GM08714 (cell line): ENCODE data around the gene ASIP.

Experiments
- H3K4me3 ChIP-seq: fragments of 200-500 bp; sonication (Bioruptor generic); 2 replicates; pipeline ENCODE4 v1.5.1; 2014; ENCODE audit warnings: mild to moderate bottlenecking, low read length, inconsistent platforms
- ZNF274 ChIP-seq: IDR thresholded peaks from 2 replicates; pipeline ENCODE4 v1.6.1; 2012; ENCODE audit warnings: mild to moderate bottlenecking, low read depth, low read length

Gene ASIP

DNA sequence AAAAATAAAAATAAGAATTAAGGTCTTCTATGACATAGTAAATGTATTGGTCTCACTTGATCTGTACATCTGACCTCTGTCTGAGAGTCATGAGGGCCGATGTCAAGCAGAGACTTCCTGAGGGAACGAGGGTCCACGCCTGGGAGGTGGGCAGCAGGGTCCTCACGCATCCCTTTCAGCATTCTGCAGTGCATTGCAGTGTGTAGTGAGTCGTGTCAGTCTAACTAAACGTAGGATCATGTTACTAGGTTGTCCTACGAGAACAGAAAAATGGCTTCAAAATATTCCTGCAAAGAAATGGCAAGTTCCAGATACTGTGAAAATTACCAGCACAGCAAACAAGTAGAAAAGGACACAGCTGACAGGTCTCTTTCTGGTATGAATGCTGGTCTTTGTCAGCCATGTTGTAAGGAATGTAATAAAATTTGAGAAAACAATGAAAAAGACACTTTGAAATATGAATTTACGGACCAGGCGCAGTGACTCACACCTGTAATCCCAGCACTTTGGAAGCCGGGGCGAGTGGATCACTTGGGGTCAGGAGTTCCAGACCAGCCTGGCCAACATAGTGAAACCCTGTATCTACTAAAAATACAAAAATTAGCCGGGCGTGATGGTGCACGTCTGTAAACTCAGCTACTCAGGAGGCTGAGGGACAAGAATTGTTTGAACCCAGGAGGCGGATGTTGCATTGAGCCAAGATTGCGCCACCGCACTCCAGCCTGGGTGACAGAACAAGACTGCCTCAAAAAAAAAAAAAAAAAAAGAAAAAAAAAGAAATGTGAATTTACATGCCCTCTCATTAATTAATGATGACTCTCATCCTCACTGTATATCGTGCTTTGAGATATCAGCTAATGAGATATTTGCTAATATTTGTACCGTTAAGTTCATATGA is 64.4 kb downstream of the ASIP start:
- TF ChIP-seq ZNF274, result no peak
- H3K4me3 ChIP-seq, result no peak overlapping the region

DNA sequence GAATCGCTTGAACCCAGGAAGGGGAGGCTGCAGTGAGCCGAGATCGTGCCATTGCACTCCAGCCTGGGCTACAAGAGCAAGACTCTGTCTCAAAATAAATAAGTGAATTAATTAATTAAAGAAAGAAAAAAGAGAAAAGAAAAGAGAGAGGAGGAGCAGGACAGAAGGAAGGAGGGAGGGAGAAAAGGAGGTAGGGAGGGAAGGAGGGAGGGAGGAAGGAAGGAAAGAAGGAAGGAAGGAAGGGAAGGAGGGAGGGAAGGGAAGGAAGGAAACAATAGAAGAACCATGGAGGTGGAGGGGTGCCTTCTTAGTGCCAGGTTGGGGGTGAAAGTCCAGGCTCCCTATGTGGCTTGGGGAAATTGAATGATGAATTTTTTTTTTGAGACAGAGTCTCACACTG is 68.5 kb downstream of the ASIP start:
- no peak overlapping the region for H3K4me3 ChIP-seq
- no peak for TF ChIP-seq ZNF274

DNA sequence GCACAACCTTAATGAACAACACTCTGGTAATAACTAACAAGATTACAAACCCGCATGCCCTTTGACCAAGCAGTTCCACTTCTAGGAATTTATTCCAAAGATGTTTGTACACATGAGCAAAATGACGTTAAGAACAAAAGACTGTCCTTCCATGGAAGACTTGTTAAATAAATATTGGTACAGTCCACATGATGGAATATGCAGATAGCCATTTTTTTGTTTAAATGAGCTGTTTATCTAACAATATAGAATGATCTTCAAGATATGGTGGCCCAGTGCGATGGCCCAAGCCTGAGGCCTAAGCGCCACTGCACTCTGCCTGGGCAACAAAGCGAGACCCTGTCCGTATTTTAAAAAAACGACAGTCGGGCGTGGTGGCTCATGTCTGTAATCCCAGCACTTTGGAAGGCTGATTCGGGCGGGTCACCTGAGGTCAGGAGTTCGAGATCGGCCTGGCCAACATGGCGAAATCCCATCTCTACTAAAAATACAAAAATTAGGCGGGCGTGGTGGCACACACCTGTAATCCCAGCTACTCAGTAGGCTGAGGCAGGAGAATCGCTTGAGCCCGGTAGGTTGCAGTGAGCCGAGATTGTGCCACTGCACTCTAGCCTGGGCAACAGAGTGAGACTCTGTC is 69.4 kb downstream of the ASIP start:
- no peak overlapping the region for H3K4me3 ChIP-seq

DNA sequence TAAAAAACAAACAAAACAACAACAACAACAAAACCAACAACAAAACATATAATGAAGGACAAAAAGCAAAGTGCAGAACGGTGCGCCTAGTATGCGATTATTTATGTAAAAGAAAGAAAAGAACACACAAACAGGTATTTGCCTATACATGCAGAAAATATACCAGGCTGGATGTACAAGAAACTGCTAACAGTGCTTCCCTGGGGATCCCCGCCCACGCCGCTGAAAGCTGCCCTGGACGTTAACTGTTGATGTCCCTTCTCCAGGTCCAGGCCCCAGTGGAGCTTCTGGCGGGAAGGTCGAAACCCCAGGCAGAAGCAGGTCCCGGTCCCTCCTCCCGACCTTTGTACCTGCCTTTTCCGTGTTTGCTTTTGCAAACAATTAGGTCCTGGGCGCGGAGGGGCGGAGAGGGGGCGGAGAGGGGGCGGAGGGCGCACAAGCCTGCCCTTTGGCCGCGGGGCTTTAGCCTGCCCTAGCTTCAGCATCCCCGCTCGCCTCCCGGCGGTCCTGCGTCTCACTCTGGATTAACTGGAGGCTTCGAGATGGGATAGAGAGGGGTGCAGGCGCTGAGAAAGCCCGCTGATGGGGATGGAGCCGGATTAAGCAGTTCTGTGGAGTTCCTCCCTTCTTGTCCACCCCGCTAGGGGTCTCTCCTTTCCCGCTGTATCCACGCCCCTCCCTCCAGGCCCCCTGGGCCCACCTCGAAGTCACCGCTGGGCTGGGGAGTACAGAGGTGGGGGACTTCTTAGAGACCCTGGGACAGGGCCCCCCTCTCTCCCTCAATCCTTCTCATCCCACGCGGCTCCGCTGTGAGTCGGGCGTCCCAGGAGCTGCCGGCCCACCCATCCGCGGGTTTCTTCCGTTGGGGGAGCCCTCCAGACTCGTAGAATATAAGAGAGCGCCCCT is 70.1 kb downstream of the ASIP start:
- no peak overlapping the region for H3K4me3 ChIP-seq
- no peak for TF ChIP-seq ZNF274

More for the DNA sequence above, 69.4 kb downstream of the ASIP start:
- no peak for TF ChIP-seq ZNF274

DNA sequence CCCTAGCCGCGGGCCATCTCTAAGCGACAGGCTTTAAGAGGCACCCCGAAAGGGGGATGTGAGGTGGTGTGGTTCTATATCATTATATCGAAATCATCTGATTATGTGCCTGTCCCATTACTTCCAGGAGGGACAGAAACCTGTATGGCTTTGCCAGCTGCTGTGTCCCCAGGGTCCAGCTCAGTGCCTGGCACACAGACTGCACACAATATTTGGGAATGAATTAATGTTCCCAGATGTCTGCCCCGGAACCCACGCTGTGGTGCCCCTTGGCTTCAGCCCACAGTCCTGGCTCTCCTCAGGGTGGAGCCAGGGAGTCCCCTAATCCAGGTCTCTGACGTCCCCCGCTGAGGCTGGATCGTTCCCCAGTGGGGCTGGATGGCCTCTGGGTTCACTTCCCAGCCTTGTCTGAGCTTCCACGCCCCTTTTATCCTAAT is 70.8 kb downstream of the ASIP start:
- H3K4me3 ChIP-seq, result no peak overlapping the region
- TF ChIP-seq ZNF274, result no peak

DNA sequence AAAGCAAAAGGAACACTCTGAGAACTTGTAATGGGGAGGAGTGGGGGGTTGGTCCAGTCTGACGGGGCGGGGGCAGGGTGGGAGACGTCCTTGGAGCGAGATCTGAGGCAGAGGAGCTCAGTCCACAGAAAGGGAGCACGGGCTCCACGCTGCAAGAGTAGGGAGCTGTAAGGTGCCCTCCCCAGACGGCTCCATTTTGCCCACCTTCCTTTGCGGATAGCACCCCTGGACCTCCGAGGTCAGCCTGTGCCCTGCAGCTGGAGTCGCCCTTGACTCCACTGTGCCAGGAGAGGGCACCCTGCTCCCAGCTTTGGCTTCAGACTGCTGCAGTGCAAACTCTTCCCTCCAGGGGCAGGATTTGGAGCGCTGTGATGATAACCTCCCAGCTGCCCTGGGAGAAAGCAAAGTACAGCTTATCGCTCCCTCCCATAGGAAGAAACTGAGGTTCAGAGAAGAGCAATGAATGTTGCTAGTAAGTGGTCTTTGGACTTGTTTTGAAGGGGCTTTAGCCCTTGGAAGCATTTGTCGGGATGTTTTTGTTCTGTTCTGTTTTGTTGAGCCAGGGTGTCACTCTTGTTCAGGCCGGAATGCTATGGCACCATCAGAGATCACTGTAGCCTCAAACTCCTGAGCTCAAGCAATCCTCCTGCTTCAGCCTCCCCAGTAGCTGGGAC is 71.5 kb downstream of the ASIP start:
- TF ChIP-seq ZNF274, result no peak
- no peak overlapping the region for H3K4me3 ChIP-seq

DNA sequence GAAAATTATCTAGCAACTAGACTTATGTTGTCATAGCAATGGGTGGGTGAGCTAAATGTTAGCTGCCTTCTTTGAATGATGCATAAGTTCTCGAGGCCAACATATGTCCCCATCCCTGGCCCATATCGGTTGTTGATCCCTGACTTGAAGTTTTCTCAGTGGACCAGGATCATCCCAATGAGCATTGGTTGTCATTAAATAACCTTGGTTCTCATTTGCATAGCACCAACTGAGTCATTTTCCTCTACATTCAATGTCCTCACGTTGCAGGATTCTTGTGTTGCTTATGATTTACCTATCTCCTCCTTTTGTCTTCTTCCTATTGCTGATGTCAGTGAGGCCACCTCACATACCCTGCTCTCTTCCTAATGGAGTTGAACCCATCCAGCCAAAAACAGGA is 74.0 kb downstream of the ASIP start:
- no peak for TF ChIP-seq ZNF274
- no peak overlapping the region for H3K4me3 ChIP-seq

DNA sequence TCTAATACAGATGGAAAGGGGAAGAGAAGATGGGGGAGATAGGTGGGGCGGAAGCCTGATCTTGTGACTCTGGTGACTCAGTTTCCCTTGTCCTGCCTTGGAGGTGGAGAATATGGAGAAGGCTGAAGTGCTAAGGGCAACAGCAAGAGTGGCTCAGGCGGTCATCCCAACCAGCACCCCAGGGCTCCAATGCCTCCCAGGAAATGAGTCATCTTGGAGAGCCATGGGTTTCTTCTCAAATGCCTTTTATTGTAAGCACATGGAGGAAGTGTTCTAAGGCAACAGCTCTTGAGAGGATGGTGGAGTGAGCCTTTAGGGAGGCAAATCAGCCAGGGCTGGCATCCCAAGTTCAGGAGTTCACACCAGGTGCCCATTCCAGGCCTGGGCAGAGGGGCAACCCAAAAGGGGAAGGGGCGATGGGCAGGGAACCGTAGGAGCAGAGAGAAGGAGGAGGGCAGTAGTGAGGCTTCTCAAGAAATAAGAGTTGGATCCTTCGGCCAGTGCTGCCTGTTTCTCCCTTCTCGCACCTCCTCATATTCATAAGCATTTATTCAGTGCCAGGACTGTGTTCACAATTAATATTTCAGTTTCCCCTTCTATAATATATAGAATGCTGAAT is 75.1 kb downstream of the ASIP start:
- no peak overlapping the region for H3K4me3 ChIP-seq
- no peak for TF ChIP-seq ZNF274
